Hypothalamus (tissue), 51 donors: ENCODE measurements around the gene SLC9A9.
A peak's percentile ranks its signal among the peaks of the same experiment; 100 is the strongest.
"Not testable (repeated sequence)": the region's sequence is repeated elsewhere in the genome, so short reads cannot be mapped to it uniquely, and the experiment has no call there.

ENCODE experiments used
- DNase-seq, 51 donors: peaks; one replicate each; lab custom pipeline; 2025; lab: John Stamatoyannopoulos, UW

SLC9A9 gene

DNA sequence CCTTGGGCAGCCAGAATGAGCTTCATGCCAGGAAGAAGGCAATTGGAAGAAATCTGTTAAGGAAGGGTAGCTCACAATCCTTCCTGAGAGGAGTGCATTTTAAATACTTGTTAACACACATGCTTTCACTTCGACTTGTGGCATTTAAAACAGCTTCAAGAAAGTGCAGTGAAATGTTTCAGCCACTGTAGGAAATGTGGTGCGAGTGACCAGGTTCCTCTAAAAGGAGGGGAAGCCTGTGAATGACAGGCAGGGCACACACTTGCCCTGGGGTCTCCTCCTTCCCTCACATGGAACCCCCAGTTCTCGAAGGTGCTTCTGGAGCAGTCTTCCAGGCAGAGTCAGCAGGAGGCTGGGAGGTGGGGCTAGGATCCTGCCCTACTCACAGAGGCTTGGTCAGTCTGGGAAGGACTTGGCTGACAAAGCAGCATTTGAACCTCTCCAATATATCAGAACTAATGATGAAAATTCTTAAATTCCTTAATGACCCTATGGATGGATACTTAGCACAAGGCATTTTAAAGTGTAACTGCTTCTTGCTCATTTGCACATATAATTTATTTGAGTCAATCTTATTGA, 370.1 kb downstream of the SLC9A9 start:
- no peak for DNase-seq

DNA sequence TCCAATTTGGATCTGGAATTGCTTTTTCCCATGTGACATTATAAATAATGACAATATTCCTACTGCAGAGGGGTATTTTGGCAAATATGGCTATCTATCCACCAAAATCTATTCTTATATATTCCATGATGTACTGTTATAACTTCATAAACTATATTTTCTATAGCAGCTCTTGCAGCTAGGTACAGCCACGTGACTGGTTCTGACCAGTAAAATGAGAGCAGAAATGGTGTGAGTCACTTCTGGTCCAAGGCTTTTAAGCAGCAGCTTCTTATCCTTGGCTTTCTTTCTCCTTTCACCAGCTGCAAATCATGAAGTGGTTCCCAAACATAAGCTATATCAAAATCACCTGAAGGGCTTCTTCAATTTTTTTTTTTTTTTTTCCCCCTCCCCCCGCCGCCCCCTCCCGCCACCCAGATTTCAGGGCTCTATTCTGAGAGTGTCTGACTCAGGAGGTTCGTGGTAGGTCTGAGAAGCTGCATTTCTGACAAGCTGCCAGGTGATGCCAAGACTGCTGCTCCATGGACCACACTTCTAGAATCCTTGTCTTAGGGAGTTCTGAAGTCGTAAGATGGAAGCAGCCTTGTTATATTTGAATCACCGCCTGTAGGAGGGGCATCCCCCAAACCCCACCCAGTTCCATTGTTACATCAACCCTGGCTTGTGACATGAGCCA, 371.2 kb downstream of the SLC9A9 start:
- no peak for DNase-seq

DNA sequence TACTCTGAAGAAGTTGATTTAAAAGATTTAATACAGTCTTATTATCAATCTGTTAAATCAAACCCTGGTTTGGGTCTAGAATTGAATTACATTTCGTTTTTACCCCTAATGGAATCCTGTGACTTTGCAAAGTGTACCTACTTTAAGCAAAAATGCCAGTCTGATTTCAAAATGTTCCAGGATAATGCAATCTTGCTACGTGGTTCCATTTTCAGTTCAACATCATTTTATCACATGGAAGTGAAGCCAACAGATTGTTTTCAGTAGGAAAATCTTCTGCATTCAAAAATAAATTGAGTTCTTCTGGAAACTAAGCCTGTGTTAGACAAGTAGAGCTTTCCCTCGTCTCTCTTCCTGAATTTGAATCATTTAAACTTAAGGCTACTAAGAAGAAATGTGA, 372.3 kb downstream of the SLC9A9 start:
- no peak for DNase-seq

DNA sequence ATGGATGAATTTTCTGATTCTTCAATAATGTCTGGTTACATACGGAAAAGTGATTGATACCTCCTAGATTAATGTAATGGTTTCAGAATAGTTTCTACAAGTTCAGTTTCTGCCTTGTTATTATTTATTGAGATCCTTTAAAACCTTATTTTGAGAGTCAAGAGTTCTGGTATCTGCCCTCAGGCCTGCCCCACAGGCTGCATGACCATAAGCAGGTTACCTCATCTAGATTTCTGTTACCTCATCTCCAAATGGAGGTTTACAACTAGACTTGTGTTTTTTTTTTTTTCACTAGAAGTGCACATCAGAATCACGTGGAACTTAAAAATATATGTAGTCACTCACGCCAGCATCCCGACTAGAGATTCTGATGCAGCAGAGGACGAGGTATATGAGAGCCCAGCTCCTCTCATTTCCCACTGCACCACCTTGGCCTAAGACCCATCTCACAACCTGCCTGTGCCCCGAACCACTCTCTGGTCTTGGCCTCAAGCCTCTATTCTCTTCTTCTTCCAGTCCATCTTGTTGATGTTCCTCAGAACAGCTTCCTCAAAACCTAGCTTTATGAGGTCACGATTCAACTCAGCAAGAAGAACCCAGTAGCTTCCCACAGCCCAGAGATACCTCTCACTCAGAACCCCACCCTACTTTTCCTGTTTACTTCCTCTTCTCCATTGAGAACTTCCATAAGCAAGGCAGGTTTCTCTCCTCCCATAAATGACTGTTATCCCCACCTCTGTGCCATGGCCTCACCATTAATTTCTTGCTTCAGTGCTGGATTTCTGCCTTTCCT, 375.3 kb downstream of the SLC9A9 start:
- DNase-seq, result no peak

DNA sequence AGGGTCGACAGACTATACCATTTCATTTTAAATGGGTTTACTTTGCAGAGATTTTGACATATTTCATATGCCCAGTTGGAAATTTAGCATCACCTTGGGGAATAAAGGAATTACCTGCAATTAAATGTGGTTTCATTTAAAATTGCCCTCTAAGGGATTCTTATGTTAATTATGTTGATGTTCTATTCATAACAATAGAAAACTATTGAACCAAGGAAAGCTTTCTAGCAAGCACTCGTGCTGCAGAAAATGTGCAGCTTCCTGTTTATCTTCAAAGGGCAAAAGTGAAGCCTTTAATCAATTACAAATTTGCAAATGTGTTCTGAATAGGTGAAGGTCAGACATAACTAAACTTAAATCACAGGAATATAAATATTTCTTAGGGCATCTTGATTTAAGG, 376.6 kb downstream of the SLC9A9 start:
- DNase-seq, result no peak

DNA sequence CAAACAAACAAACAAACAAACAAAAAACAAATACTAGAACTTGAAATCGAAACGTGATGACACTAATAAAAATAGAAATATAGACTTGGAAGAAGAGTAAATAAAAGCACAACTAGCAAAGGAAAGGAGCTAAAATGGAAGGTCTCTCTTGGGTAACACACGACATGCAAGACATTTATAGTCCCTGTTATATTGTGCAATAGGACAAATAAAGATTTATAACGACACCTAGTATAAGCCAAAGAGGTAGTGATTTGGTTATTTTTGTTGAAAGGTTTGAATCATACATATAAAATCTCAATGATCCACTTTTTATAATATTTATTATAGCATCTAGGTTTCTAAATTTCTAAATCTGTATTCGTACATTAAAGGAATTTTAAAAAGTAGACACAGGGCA, 379.1 kb downstream of the SLC9A9 start:
- no peak for DNase-seq

DNA sequence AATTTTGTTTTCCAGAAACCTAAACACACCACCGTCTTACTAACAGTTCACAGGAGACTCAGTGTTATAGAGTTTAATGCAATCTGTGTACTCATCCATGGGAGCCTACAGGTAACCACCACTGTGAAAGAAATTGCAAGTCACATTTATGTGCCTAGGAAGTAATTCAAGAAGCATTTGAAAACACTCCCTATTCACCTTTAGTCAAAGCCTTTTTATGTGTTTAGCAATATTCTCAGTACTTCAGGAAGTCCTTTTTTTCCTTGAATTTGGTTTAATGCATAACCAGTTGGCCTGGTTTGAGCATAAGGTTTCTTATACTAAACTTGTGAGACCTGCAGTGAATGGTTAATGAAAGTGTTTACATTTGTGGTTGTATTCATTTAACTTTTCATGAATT, 382.6 kb downstream of the SLC9A9 start:
- DNase-seq, result no peak

DNA sequence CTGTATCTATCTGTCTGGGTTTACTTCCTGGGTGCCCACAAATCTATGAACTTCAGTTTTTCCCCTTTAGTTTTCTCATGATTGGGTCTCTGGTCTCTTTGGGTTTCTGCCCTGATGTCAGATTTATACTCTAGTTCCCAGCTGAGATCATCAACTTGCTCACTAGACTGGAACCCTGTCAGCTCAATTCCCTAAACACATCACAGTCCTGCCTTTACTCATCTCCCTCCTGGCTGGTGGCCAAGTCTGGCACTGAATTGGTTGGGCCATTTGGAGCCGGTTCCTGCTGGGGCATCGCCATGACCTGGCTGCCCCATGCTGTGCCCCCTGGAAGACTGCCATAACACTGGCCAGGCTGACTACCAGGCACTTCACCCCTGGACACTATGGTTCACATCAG, 383.4 kb downstream of the SLC9A9 start:
- DNase-seq, result peak in 8 of 51 donors; percentile 1 to 47 (median 6)

DNA sequence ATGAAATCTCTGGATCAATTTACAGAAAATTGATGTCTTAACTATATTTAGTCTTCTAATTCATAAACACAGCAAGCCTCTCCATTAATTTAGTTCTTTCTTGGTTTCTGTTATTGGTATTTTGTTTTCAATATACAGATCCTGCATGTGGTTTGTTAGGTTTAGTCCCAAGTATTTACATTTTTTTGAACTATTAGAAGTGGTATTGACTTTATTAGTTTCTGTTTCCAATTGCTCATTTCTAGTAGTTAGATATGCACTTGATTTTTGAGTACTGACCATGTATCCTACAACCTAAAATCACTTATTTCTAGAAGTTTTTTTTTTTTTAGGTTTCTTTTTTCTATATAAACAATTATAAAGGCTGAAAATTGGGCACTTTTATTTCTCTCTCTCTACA, 392.8 kb downstream of the SLC9A9 start:
- DNase-seq, result no peak

DNA sequence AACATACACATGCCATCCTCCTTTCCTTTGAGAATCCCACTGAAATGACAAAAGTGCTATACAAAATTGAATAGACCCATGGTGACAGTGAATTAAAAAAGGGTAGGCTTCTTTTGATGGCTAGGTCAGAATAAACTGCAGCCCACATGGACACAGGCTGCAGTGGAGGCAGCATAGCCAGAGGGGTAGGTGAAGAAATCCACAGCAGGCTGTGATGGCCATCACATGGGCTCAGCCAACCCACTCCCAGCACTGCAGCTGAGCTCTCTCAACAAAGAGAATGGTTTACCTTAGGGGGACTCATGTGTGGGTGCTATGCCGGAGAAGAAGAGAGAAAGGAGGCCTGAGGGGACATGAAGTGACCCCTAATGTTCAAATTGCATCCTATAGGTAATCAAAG, 397.6 kb downstream of the SLC9A9 start:
- DNase-seq, result no peak

DNA sequence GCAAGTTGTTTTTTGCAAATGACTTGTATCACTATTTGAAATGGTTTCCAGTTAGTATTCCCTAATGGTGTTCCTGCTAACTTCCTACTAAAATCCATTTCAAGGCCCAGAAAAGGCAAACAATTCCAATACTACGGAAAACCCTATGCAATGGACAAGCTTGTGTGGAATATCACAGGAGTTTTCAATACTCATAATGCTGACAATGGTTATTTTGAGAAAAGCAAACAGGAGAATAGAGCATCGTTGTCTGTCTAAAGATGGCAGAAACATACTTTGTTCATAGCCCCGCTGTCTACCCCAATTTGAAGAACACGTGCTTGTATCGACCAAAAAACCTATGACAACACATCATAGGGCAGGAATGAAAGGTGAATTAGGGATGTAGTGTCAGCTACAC, 400.8 kb downstream of the SLC9A9 start:
- DNase-seq, result no peak

DNA sequence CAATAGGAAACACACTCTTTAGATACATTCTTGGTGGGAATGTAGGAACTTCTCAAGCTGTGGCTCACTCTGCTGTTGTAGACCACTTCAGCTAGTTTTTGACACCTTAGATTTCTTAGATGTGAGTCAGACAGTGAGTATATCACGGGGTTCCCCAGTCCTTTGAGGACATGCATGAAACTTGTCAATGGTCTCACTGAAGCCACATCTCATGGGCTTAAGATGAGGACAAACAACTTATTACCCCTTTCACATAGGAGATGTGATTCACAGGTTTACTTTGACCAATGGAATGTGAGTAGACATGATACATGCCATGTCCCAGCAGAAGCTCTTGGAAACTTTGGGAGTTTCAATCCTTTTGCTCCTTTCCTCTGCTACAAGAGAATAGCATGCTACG, 403.1 kb downstream of the SLC9A9 start:
- no peak for DNase-seq

DNA sequence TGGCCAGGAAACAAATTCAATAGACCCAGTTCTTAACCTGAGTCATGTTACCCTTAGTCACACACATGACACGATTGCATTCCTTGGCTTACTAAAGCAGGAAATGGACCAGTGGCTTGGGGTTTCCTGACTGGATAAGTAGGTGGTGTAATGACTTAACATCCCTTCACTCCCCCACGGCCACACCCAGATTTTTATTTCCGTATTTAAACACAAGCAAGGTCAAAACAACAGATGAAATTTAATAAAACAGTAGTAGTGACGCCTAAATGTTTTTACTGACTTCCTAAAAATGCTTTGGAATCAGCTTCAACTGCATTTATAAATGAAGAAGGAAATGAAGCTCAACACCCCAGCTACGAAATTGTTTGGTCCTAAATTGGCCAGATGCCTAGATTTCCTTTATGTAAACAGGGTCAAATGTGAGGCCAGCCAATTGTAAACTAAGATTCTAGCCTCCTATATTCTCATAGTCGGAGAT, 404.4 kb downstream of the SLC9A9 start:
- DNase-seq, result no peak

DNA sequence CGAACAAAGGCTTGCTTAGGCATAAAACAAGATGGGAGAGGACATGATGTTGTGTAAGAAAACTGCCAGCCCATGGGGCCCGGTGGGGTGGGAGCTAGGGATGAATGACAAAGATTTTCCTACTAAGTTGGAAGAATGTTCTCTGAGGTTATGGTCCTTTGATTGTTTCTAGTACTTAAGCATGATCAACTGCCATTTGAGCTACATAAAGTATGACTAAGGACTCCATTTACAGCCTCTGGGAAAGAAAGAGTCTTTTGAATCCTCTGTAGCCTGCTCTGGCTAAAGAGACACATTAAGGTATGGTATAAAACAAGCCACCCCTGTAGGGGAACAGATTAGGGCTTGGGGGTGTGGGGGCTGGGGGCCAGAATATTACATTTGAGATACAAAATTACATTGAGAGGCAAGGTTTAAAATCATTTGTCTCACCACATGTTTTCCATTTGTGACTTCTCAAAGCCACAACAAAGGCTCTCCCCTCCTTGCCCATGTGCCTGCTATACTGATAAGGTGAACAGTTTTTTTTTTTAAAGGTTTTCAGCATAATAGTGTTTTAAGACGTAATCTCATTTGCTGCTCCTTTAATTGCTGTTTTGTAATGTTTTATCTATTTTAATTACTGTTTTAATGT, 405.3 kb downstream of the SLC9A9 start:
- DNase-seq, result no peak

DNA sequence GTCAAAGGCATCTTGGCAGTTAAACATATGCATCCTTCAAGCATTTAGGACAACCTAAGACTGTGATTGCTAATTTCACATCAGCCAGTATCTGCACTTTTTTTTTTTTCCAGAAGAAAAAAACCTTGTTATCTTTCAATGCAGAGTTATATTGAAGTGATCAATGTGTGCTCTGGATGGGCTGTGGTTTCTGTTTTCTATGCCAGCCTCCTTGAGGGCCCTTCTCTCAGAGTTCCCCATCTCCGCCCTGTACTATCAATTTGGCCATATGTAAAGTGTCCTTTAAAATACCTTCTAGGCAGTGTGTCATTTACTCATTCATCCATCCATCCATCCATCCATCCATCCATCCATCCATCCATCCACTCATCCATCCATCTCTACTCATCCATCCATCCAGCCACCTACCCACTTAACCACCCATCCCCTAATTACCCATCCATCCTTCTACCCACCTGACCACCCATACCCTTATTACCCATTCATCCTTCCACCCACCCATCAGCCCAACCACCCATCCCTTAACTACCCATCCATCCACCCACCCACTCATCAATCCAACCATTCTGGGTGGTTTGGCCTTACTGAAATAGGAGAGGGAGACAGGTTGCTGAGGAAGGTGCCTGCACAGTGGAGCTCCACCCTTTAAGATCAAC, 406.6 kb downstream of the SLC9A9 start:
- no peak for DNase-seq

DNA sequence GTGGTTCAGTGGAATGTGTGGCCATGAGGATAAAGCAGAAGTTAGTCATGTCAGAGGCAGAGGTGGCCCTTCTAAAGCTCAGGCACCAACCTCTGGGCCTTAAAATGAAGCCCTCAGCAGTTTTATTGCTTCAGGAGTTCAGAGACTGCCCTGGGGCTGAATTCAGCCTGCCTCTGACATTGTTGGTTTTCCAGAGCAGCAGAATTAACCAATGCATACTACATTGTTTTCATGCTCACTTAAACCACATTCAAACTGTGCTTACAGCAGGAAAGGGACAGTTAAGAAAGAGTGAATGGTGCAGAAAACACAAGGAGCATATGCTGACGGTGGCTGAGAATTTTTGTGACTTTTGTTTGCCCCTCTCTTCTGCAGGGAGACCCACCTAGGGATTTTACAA, 408.5 kb downstream of the SLC9A9 start:
- no peak for DNase-seq

DNA sequence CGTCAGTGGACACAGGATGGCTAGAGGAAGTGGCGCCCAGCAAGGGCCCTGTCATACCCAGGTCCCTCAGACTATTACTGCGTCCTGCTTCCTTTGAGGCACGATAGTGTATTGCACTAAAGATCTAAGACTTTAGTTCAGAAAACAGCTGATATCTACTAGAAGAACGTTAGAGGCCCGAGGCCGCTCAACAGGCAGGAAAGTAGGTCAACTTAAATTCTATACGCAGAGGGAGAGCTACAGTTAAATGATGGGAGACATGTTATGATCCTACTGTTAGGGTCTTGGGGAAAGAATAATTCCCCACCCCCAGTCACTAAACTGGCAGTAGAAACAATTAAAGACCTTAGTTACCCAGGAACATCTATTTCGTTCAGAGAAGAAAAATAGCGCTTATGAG, 410.9 kb downstream of the SLC9A9 start:
- DNase-seq, result no peak

DNA sequence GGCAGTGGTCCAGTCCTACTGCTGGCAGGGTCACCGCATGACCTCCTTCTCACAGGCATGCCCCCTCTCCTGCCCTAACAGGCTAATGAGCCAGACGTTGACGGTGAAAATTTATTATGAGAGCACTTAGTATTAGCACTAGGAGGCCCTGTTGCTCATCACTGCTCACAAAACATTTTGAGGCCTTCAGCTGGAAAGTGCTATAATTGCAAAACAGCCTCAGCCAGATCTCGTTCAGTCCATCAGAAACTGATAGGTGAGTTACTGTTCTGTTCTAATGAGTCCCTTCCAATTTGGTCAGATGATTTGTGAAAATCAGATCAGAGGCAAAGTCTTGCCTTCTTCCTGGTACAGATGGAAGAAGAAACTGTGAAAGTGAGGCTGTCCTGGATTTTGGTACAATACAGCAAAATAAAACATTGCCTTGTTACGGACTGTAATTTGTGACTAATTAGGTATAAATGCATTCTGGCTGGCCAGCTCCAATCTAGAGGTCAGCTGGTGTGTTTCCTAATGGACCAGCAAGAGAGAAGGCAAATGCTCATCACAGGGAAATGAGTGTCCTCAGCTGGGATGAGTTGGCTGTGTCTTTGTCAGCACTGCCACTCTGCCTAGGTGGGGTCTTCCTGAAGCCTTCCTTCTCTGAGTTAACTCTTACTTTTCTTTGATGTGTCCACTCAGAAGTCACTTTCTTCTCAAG, 411.9 kb downstream of the SLC9A9 start:
- DNase-seq, result no peak

DNA sequence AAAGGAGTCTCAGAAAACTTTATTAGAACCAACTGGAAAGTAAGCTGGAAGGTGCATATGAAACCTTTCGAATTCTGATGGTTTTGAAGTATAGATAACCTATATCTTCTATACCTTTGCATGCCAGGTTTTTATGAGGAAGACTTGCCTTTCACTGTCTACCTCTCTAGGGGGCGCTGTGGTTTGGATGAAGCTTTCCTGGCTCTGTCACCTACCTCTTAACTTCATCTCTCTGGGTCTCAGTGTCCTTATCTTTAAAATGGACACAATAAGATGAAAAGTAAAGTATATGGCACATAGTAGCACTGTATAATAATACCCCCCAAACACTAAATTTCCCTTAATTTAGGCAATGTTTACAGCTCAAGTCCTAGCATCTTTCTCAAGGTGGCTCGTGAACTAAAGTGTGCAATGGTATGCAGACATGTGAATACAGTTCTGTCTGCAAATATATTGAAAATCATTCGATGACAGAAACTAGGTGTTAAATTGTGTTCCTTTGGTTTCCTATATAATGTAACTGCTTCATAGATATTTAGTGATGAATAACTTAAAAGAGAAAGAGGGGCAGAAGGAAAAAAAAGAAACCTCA, 414.4 kb downstream of the SLC9A9 start:
- DNase-seq, result no peak

DNA sequence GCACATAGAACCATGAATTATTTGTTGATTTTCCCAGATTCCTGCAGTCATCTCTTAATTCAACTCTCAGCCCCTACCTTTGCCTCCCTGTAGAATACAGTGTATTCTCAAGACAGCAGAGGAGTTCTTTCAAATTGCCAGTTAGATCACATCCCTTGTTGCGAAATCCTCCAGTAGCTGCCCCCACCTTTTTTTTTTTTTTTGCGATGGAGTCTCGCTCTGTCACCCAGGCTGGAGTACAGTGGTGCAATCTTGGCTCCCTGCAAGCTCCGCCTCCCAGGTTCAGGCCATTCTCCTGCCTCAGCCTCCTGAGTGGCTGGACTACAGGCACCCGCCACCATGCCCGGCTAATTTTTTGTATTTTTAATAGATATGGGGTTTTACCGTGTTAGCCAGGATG, 417.0 kb downstream of the SLC9A9 start:
- not testable (repeated sequence) for DNase-seq
